ENCODE measurements around the gene SLC7A14.

Gene SLC7A14

GRCh38 chr3:170610321-170610884 is 24.5 kb upstream of the SLC7A14 start:
- Histone ChIP-seq H3K9ac (ENCODE audit: low read length) (no peak overlapping the region), H3K27ac (ENCODE audit: low read length) (no peak overlapping the region), H3K4me1 (ENCODE audit: control insufficient read depth, low read depth, low read length) (no peaks in the 10 kb centered on the region), H3K27me3 (ENCODE audit: control insufficient read depth, insufficient read depth, low read length) (no peaks in the 10 kb centered on the region), H3K4me3 (ENCODE audit: low read length) (no peak overlapping the region), H3K36me3 (ENCODE audit: control insufficient read depth, low read depth, low read length) (no peaks in the 10 kb centered on the region), H3K9me3 (ENCODE audit: control insufficient read depth, low read depth, low read length) (no peaks in the 10 kb centered on the region)

GRCh38 chr3:170608475-170608874 is 22.6 kb upstream of the SLC7A14 start:
- Histone ChIP-seq H3K9me3 (ENCODE audit: control insufficient read depth, low read depth, low read length) (no peaks in the 10 kb centered on the region), H3K27ac (ENCODE audit: low read length) (no peak overlapping the region), H3K27me3 (ENCODE audit: control insufficient read depth, insufficient read depth, low read length) (no peaks in the 10 kb centered on the region), H3K9ac (ENCODE audit: low read length) (no peak overlapping the region), H3K36me3 (ENCODE audit: control insufficient read depth, low read depth, low read length) (no peaks in the 10 kb centered on the region), H3K4me3 (ENCODE audit: low read length) (no peak overlapping the region), H3K4me1 (ENCODE audit: control insufficient read depth, low read depth, low read length) (no peaks in the 10 kb centered on the region)

- no peak overlapping the region for H3K4me3 ChIP-seq (ENCODE audit: low read length)
- no peaks in the 10 kb centered on the region for H3K4me1 ChIP-seq (ENCODE audit: control insufficient read depth, low read depth, low read length)
- H3K36me3 ChIP-seq (ENCODE audit: control insufficient read depth, low read depth, low read length), result no peaks in the 10 kb centered on the region
- H3K9ac ChIP-seq (ENCODE audit: low read length), result no peak overlapping the region
- H3K27ac ChIP-seq (ENCODE audit: low read length), result no peak overlapping the region
- H3K27me3 ChIP-seq (ENCODE audit: control insufficient read depth, insufficient read depth, low read length), result no peaks in the 10 kb centered on the region
- H3K9me3 ChIP-seq (ENCODE audit: control insufficient read depth, low read depth, low read length), result no peaks in the 10 kb centered on the region
Measured at GRCh38 chr3:170606675-170607074, 20.8 kb upstream of the SLC7A14 start.

DNA sequence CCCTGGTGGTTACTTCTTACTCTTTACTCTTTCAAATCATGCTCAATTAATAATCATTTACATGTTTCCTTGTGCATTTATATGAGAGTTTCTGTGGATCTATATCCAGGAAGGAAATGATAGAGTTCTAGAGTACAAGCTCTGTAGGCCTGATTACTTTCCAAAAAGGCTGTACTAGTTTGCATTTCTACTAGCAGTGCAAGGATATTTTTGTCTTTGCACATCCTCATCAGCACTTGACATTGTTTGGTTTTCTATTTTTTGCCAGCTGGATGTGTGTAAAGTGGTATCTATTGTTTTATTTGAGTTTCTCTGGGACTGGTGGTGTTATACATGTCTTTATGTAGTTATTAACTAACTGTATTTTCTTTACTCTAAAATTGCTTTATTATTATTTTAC is 19.6 kb upstream of the SLC7A14 start:
- Histone ChIP-seq H3K4me3 (ENCODE audit: low read length) (no peak overlapping the region), H3K9ac (ENCODE audit: low read length) (no peak overlapping the region), H3K4me1 (ENCODE audit: control insufficient read depth, low read depth, low read length) (no peaks in the 10 kb centered on the region), H3K9me3 (ENCODE audit: control insufficient read depth, low read depth, low read length) (no peaks in the 10 kb centered on the region), H3K27ac (ENCODE audit: low read length) (no peak overlapping the region), H3K36me3 (ENCODE audit: control insufficient read depth, low read depth, low read length) (no peaks in the 10 kb centered on the region), H3K27me3 (ENCODE audit: control insufficient read depth, insufficient read depth, low read length) (no peaks in the 10 kb centered on the region)

GRCh38 chr3:170603770-170604510 is 18.1 kb upstream of the SLC7A14 start:
- Histone ChIP-seq H3K36me3 (ENCODE audit: control insufficient read depth, low read depth, low read length) (no peaks in the 10 kb centered on the region), H3K27me3 (ENCODE audit: control insufficient read depth, insufficient read depth, low read length) (no peaks in the 10 kb centered on the region), H3K9me3 (ENCODE audit: control insufficient read depth, low read depth, low read length) (no peaks in the 10 kb centered on the region), H3K4me3 (ENCODE audit: low read length) (no peak overlapping the region), H3K4me1 (ENCODE audit: control insufficient read depth, low read depth, low read length) (no peaks in the 10 kb centered on the region), H3K9ac (ENCODE audit: low read length) (no peak overlapping the region), H3K27ac (ENCODE audit: low read length) (no peak overlapping the region)

DNA sequence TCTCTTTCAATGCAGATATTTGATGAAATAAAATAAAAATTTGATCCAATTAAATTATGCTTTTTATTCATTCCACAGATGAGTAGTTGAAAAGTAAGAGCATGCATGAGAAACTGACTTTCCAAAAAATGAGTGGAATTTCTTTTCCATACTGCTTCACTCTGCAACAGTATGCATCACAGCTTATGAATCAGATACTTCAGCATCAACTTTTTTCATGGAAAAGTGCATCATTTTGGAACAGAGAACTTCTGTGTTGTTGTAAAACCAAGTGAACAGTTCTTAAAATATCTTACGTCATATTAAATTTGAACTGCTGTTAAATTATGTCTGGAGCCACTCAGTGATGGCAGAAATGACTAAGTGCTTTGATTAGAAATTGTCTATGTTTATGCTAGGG is 16.7 kb upstream of the SLC7A14 start:
- Histone ChIP-seq H3K27me3 (ENCODE audit: control insufficient read depth, insufficient read depth, low read length) (no peaks in the 10 kb centered on the region), H3K9me3 (ENCODE audit: control insufficient read depth, low read depth, low read length) (no peaks in the 10 kb centered on the region), H3K4me3 (ENCODE audit: low read length) (no peak overlapping the region), H3K36me3 (ENCODE audit: control insufficient read depth, low read depth, low read length) (no peaks in the 10 kb centered on the region), H3K9ac (ENCODE audit: low read length) (no peak overlapping the region), H3K4me1 (ENCODE audit: control insufficient read depth, low read depth, low read length) (no peaks in the 10 kb centered on the region), H3K27ac (ENCODE audit: low read length) (no peak overlapping the region)

DNA sequence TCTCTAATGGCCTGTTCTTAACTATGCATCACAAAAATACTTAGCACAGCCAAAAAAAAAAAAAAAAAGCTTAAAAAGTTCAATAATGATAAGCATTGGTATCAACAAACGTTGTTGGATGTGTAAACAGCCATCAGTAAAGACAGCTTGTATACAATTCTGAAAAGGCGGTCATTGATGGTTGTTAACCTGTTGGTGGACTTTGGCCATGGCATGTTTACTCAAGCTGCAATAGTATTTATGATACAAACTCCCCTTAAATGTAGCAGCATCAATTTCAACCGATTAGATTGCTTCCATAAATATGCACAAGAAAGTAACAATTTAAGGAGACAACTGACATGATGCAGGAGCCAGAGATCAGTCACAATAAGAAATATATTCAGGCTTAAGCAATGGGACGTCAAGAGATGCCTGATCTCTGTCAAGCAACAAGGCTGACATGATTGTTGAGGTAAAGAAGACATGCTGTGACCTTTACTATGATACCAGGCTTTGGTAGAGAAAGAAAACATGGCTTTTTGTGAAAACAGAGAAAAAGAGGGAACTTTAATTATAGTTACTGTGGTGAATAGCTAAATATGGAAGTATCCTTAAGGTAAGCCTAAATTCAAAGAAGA is 14.2 kb upstream of the SLC7A14 start:
- H3K36me3 ChIP-seq (ENCODE audit: control insufficient read depth, low read depth, low read length), result no peaks in the 10 kb centered on the region
- no peak overlapping the region for H3K27ac ChIP-seq (ENCODE audit: low read length)
- H3K9ac ChIP-seq (ENCODE audit: low read length), result no peak overlapping the region
- H3K4me3 ChIP-seq (ENCODE audit: low read length), result no peak overlapping the region
- H3K9me3 ChIP-seq (ENCODE audit: control insufficient read depth, low read depth, low read length), result no peaks in the 10 kb centered on the region
- no peaks in the 10 kb centered on the region for H3K4me1 ChIP-seq (ENCODE audit: control insufficient read depth, low read depth, low read length)
- no peaks in the 10 kb centered on the region for H3K27me3 ChIP-seq (ENCODE audit: control insufficient read depth, insufficient read depth, low read length)

DNA sequence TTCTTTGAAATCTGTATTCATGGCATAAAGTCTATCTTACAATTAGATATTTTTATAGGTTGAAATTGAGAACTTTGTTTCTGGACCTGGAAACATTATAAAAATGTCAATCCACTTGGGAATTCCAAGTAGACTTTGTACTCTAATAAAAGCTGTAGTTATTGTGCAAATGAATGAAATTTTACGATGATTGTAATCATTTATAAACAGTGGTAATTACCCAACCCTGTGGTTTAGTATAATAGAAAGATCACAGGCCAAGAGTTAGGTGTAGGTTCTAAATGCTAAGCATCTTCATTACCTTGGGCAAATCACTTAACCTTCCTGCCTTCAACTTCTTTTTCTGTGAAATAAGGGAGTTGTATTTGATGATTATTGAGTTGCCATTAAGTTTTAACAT is 13.2 kb upstream of the SLC7A14 start:
- Histone ChIP-seq H3K27me3 (ENCODE audit: control insufficient read depth, insufficient read depth, low read length) (no peaks in the 10 kb centered on the region), H3K36me3 (ENCODE audit: control insufficient read depth, low read depth, low read length) (no peaks in the 10 kb centered on the region), H3K9ac (ENCODE audit: low read length) (no peak overlapping the region), H3K9me3 (ENCODE audit: control insufficient read depth, low read depth, low read length) (no peaks in the 10 kb centered on the region), H3K4me1 (ENCODE audit: control insufficient read depth, low read depth, low read length) (no peaks in the 10 kb centered on the region), H3K4me3 (ENCODE audit: low read length) (no peak overlapping the region), H3K27ac (ENCODE audit: low read length) (no peak overlapping the region)

DNA sequence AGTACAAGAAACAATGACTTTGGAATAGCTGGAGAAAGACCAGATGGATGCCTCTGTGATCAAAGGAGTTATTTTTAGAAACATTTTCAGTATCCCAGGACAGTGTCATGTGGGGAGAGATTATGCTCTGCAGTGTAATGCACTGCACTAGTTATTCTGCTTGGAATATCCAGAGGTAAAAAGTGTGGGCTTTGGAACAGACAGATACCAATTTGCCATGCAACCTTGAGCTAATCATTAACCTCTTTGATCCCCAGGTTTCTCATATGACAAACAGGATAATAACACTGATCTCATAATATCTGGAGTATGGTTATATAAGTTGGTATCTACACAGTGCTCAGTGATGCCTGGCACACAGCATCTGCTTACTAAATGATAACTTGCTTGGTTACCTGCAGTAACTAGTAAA is 12.2 kb upstream of the SLC7A14 start:
- Histone ChIP-seq H3K9ac (ENCODE audit: low read length) (no peak overlapping the region), H3K36me3 (ENCODE audit: control insufficient read depth, low read depth, low read length) (no peaks in the 10 kb centered on the region), H3K27ac (ENCODE audit: low read length) (no peak overlapping the region), H3K4me1 (ENCODE audit: control insufficient read depth, low read depth, low read length) (no peaks in the 10 kb centered on the region), H3K4me3 (ENCODE audit: low read length) (no peak overlapping the region), H3K9me3 (ENCODE audit: control insufficient read depth, low read depth, low read length) (no peaks in the 10 kb centered on the region), H3K27me3 (ENCODE audit: control insufficient read depth, insufficient read depth, low read length) (no peaks in the 10 kb centered on the region)

GRCh38 chr3:170594528-170594927 is 8.7 kb upstream of the SLC7A14 start:
- Histone ChIP-seq H3K9ac (ENCODE audit: low read length) (no peak overlapping the region), H3K27me3 (ENCODE audit: control insufficient read depth, insufficient read depth, low read length) (no peaks in the 10 kb centered on the region), H3K4me3 (ENCODE audit: low read length) (no peak overlapping the region), H3K27ac (ENCODE audit: low read length) (no peak overlapping the region), H3K9me3 (ENCODE audit: control insufficient read depth, low read depth, low read length) (no peaks in the 10 kb centered on the region), H3K4me1 (ENCODE audit: control insufficient read depth, low read depth, low read length) (no peaks in the 10 kb centered on the region), H3K36me3 (ENCODE audit: control insufficient read depth, low read depth, low read length) (no peaks in the 10 kb centered on the region)

DNA sequence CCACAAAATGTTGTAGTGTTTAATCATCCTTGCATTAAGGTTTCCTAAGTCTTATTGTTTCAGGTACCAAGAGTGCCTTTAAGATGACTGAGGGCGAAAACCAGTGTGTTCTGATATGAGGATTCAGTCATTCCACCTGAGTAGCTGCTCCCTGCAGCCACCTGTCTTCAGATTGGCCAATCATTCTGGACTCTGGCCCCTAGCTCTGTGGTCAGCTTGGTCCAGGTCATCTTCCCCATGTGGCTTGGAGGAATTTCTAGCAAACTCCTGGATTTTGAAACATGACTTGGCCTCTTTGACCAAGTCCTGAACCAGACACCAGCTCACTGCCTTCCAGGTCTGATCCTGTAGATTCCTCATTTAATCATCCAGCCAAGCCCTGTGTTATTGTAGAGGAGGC is 7.8 kb upstream of the SLC7A14 start:
- Histone ChIP-seq H3K4me1 (ENCODE audit: control insufficient read depth, low read depth, low read length) (no peaks in the 10 kb centered on the region), H3K36me3 (ENCODE audit: control insufficient read depth, low read depth, low read length) (no peaks in the 10 kb centered on the region)

GRCh38 chr3:170589113-170589512 is 3.2 kb upstream of the SLC7A14 start:
- Histone ChIP-seq H3K4me3 (ENCODE audit: low read length) (no peak overlapping the region), H3K9me3 (ENCODE audit: control insufficient read depth, low read depth, low read length) (no peaks in the 10 kb centered on the region), H3K9ac (ENCODE audit: low read length) (no peak overlapping the region), H3K4me1 (ENCODE audit: control insufficient read depth, low read depth, low read length) (no peaks in the 10 kb centered on the region), H3K36me3 (ENCODE audit: control insufficient read depth, low read depth, low read length) (no peaks in the 10 kb centered on the region), H3K27ac (ENCODE audit: low read length) (no peak overlapping the region), H3K27me3 (ENCODE audit: control insufficient read depth, insufficient read depth, low read length) (peaks cover 35% of the 10 kb centered on the region)

More for the DNA sequence above, 7.8 kb upstream of the SLC7A14 start:
- H3K9ac ChIP-seq (ENCODE audit: low read length), result no peak overlapping the region
- H3K27me3 ChIP-seq (ENCODE audit: control insufficient read depth, insufficient read depth, low read length), result no peaks in the 10 kb centered on the region
- H3K4me3 ChIP-seq (ENCODE audit: low read length), result no peak overlapping the region
- H3K9me3 ChIP-seq (ENCODE audit: control insufficient read depth, low read depth, low read length), result no peaks in the 10 kb centered on the region
- no peak overlapping the region for H3K27ac ChIP-seq (ENCODE audit: low read length)
